HG02678 (cell line): ENCODE data around the gene DHRS4.

Experiments
- ATAC-seq: cut with Tn5 transposase; IDR thresholded peaks from one replicate; pipeline ENCODE4 v1.9.1; 2021; ENCODE audit warnings: mild to moderate bottlenecking, moderate library complexity; ENCODE audit not compliant: unreplicated experiment

Gene DHRS4

DNA sequence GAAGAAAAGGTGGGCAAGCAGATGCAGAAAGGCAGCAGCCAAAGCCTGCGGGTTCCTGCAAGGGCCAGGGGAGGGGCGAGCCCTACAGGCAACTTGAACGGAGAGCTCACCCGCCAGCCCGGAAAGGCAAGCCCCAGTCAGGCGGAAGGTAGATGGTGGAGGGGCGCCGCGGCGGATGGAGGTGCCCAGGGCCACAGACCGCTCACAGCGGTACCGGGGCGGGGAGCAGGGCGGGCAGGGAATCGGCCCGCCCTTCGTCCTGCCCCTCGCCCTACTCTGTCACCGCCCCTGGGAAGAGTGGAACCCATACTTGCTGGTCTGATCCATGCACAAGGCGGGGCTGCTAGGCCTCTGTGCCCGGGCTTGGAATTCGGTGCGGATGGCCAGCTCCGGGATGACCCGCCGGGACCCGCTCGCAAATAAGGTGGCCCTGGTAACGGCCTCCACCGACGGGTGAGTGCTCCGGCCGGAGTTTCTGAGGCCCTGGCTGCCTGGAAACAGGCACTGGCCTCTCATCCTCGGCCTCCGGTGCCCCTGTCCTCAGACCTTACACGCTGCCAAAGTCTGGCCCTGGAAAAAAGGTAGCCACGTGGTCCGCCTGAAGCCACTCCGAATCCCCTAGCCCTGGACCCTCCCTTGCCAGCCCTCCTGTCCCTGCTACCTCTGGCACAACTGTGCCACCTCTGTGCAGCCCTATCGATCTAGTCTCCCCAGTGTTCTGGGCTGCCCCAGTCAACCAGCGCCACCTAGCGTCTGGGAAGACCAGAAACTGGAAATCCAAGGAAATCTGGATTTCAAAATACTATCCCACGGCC is at the start of gene DHRS4:
DHRS4 (plus strand) TSS at position 307 of the 815 bp plus-strand sequence; CDS start at position 326, 19 bp downstream.
- ATAC-seq = peak; percentile 91

DNA sequence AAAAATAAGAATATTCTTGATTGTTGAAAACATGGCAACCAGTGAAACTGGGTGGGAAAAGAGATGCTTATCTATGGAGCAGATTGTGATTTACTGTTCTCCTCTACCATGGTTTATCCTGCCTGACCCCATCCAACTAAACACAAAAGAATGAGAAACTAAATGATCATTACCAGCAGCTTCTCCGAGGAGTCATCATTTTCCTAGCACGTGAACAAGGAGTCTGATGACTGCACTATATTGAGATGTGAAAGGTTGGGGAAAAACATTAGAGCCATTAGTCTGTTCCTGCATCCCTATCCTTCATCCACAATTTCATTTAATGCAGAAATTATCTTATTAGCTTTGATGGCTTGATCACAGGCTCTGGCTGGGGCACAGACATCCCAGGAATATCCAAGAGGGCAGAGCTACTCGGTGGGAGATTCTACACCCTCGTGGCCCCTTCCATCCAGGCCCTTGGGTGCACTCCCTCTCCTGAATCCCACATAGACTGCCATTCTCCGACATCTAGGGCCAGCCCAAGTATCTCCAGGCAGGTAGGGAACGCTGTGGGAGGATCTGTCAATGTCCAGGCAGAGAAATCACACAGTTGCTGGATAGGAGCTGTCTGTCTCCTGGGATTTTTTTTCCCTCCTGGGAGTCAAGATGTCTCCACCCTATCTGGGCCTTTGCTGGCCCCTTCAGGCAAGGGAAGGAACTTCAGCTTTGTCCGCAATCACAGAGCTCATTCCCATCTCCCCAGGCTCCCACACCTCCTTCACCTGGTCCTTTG is 43.3 kb upstream of the DHRS4 start:
- ATAC-seq = no peak

DNA sequence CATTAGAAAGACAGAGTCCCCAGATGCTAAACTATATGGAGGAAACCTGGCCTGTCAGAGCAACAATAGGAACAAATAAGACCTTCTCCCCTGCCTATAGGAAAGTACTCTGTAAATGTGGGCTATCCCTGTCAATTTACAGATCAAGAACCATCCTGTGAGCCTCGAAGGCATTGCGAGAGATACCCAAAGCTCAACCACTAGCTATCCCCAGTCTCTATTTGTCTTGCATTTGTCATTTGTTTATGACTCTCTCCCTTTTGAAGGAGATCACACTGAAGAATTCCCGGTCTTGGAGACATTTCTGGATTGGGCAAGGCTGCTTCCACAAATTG is 42.7 kb upstream of the DHRS4 start:
- ATAC-seq = no peak

DNA sequence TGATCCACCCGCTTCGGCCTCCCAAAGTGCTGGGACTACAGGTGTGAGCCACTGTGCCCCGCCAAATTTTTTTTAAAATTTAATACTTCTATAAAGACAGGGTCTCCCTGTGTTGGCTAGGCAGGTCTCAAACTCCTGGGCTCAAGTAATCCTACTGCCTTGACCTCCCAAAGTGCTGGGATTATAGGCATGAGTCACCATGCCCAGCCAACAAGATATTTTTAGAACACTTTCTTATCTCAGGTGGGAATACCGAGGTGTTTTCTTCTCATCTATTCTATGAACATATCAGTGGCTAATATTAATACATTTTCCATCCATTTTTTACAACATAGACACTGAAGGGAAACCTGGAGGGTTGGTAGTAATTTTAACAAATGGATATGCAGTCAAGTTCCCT is 38.0 kb upstream of the DHRS4 start:
- no peak for ATAC-seq

- no peak for ATAC-seq
These were observed 37.6 kb upstream of the DHRS4 start for GRCh38 chr14:23916004-23916403.

DNA sequence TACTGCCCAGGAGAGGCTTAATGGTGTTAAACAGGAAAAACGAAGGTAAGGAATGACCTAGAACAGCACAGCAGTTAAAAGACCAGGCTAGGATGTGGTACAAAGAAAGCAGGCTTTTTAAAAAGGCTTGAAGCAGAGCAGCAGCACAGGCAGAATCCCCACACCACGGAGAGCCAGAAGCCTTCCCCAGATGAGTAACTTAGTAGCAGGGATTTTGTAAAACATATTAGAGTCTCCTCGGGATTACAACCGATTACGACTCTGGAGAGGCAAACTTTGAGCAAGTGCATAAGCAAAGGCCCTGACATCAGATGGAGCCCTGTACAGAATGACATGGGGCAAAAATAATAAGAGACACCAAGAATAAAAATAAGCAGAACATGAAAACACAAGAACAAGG is 37.1 kb upstream of the DHRS4 start:
- ATAC-seq = no peak

- ATAC-seq = no peak
These were observed 31.0 kb upstream of the DHRS4 start for GRCh38 chr14:23922545-23922944.

GRCh38 chr14:23925523-23926075 is 28.0 kb upstream of the DHRS4 start:
- no peak for ATAC-seq

GRCh38 chr14:23926543-23926942 is 27.0 kb upstream of the DHRS4 start:
- ATAC-seq = no peak

- ATAC-seq = no peak
These were observed 24.4 kb upstream of the DHRS4 start for GRCh38 chr14:23929136-23929535.

- peak; percentile 70 for ATAC-seq
These were observed 23.7 kb upstream of the DHRS4 start for GRCh38 chr14:23929822-23930294.

GRCh38 chr14:23930742-23931141 is 22.8 kb upstream of the DHRS4 start:
- no peak for ATAC-seq

- no peak for ATAC-seq
These were observed 21.8 kb upstream of the DHRS4 start for GRCh38 chr14:23931721-23932289.

GRCh38 chr14:23932639-23933038 is 20.9 kb upstream of the DHRS4 start:
- no peak for ATAC-seq

GRCh38 chr14:23933108-23933741 is 20.3 kb upstream of the DHRS4 start:
- no peak for ATAC-seq

DNA sequence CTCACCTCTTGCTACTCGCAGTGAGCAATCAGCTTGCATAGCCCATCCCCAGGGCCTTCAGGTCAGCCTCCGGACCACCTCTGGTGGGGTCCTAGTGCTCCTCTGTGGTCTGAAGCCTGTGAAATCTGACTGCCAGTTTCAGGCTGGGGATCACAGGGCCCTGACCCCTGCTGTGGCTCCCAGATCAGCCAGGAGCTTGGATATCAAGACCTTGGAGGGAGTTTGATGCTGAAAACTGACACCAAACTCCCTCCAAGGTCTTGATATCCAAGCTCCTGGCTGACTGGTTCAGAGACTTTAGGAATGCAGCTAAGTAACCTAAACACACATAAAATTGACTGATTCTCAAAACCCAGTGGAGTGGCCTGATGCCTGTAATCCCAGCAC is 19.8 kb upstream of the DHRS4 start:
- ATAC-seq = no peak

DNA sequence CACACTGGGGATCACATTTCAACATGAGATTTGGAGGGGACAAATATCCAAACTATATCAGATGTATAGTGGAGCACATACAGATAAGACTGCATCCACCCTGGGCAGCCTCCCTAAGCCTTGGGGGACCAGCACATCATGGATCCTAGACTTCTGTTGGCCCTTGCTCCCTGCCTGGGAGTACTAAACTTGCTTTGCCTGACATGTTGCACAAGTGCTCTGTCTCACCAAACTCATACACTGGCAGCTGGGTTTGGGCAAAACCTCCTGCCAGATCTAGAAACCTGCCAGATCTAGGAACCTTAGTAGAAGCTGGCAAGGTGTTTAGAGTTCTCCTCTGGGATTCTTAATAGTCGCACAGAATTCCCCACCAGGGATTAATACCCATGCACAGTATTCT is 18.4 kb upstream of the DHRS4 start:
- no peak for ATAC-seq

- ATAC-seq = no peak
These were observed 17.3 kb upstream of the DHRS4 start for GRCh38 chr14:23936084-23936829.

DNA sequence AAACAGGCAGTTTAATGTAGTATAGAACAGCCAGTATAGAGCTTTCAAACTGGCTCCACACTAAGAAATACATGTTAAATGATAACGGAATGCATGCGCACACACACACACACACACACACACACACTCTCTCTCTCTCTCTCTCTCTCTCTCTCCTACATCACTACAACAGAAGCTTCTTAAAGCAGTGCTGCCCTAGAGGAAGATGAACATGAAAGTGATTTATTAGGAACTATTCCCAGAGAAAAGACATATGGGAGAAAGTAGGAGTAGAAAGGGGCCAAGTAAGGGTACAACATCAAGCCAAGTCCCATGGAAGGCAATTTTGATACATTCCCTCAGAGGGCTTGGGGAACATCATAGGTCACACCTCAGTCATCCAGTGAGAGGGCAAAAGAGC is 16.4 kb upstream of the DHRS4 start:
- no peak for ATAC-seq

DNA sequence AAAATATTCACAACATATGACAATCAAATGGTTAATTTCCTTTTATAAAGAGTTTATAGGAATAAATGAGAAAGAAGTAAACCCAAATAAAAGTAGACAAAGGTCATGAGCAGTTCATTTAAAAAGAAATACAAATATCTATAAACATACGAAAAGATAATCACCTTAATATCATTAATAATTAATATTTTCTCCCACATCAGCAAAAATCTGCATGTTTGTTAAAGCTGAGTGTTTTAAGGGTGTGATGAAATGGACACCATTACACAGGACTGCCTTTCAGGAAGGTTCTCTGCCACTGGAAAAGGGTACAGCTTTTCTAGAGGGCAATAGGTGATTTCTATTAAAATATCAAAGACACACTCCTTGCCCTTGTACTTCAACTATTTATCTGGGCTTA is 14.7 kb upstream of the DHRS4 start:
- ATAC-seq = no peak
